Measurements from ENCODE around the gene SSTR5.

The SSTR5 gene

DNA sequence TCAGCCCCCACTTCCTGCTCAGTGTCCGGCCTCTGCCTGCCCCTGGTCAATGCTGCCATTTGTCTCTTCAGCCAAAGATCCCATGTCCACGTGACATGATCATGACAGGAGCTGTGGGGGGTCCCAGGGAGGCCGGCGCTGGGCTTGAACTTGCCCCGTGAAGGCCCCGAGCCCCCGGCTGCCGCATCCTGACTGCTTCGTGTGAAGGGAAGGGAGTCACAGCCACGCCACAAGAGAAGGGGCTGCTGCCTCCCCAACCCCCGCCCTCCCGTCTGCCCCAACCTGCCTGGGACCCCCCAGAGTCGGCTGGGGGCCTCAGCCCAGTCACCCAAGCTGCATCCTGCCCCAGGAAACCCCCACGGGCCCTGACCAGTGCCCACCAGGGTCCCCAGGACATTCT is 14.3 kb upstream of the SSTR5 start:
- Histone ChIP-seq H3K9me3 (ENCODE audit: severe bottlenecking) (no peaks in the 10 kb centered on the region), H3K27me3 (ENCODE audit: insufficient read depth, poor library complexity, severe bottlenecking) (peaks cover 5% of the 10 kb centered on the region), H3K36me3 (ENCODE audit: low read depth) (no peaks in the 10 kb centered on the region), H3K27ac (ENCODE audit: poor library complexity, severe bottlenecking) (no peak overlapping the region), H3K4me3 (ENCODE audit: severe bottlenecking) (no peak overlapping the region), H3K4me1 (ENCODE audit: insufficient read depth, poor library complexity, severe bottlenecking) (no peaks in the 10 kb centered on the region)
- DNase-seq (ENCODE audit: low spot score) (no peak), ATAC-seq (ENCODE audit: low read depth) (no peak)
- TF ChIP-seq, protein P1, sequence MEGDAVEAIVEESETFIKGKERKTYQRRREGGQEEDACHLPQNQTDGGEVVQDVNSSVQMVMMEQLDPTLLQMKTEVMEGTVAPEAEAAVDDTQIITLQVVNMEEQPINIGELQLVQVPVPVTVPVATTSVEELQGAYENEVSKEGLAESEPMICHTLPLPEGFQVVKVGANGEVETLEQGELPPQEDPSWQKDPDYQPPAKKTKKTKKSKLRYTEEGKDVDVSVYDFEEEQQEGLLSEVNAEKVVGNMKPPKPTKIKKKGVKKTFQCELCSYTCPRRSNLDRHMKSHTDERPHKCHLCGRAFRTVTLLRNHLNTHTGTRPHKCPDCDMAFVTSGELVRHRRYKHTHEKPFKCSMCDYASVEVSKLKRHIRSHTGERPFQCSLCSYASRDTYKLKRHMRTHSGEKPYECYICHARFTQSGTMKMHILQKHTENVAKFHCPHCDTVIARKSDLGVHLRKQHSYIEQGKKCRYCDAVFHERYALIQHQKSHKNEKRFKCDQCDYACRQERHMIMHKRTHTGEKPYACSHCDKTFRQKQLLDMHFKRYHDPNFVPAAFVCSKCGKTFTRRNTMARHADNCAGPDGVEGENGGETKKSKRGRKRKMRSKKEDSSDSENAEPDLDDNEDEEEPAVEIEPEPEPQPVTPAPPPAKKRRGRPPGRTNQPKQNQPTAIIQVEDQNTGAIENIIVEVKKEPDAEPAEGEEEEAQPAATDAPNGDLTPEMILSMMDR (IDR thresholded peaks at IDR 0.05; ENCODE audit: poor library complexity, severe bottlenecking), result no peak

DNA sequence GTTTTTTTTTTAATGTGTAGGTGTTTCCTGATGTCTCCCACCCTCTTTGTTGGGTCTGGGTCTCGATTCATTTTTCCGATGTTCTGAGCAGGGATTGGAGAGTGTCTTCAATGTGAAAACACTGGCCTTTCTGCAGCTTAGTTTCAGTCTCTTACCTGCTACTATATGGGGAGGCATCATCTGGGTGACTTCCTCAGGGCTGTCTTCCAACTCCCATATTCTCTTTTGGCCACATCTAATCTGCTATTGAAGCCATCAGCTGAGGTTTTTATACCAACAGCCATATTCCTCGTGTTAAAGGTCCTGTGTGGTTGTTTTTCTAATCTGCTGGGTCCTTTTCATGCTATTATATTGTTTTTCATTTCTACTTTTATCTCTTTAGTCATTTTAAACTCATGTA is 13.2 kb upstream of the SSTR5 start:
- H3K4me1 ChIP-seq (ENCODE audit: insufficient read depth, poor library complexity, severe bottlenecking), result no peaks in the 10 kb centered on the region
- no peaks in the 10 kb centered on the region for H3K36me3 ChIP-seq (ENCODE audit: low read depth)
- DNase-seq (ENCODE audit: low spot score), result no peak
- TF ChIP-seq, protein P1 (IDR thresholded peaks at IDR 0.05; ENCODE audit: poor library complexity, severe bottlenecking), result no peak
- H3K9me3 ChIP-seq (ENCODE audit: severe bottlenecking), result no peaks in the 10 kb centered on the region
- ATAC-seq (ENCODE audit: low read depth), result no peak
- H3K27me3 ChIP-seq (ENCODE audit: insufficient read depth, poor library complexity, severe bottlenecking), result peaks cover 16% of the 10 kb centered on the region
- H3K27ac ChIP-seq (ENCODE audit: poor library complexity, severe bottlenecking), result no peak overlapping the region
- no peak overlapping the region for H3K4me3 ChIP-seq (ENCODE audit: severe bottlenecking)

DNA sequence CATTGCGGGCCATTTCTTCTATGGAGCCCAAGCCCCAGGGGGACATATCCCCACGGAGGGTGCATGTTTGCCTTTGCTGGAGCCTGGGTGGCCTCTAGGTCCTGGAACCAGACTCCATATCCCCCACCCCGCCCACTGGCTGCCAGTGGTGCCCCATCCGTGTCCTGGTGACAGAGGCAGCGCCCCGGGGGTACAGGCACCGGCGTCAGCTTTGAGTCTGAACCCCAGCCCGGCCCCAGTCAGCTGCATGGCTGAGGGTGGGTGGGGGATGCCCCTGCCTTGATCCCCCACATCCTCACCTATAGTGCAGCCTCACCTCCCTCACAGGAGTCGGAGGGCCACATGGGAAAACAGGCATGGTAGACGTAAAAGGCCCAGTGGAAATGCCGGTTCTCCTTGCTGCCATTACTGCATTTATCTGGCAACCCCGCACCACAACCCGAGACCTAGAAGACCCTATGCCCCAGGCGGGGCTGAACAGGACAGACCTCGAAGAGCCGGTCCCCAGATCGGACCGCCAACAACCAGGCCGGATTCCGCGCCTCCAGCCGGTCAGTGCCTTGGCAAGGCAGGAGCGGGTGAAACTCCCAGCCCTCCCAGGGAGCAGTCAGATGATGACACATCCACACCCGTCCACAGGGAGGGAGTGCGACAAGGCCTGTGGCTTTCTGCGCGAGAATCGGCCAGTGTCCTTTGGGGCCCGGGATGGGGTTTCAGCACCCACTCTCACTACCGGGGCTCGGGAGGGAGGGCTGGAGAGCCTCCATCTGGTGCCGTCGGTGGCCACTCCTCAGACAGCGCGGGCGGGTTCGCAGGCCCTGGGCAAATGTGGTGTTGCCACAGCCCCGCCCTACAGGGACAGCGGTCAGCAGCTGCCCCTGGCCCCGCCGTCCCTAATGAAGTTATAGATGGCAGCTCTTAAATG is 11.9 kb upstream of the SSTR5 start:
- TF ChIP-seq, protein P1 (IDR thresholded peaks at IDR 0.05; ENCODE audit: poor library complexity, severe bottlenecking), result no peak
- ATAC-seq (ENCODE audit: low read depth) (no peak), DNase-seq (ENCODE audit: low spot score) (no peak)
- H3K27me3 ChIP-seq (ENCODE audit: insufficient read depth, poor library complexity, severe bottlenecking), result peaks cover 30% of the 10 kb centered on the region
- H3K4me3 ChIP-seq (ENCODE audit: severe bottlenecking), result no peak overlapping the region
- H3K9me3 ChIP-seq (ENCODE audit: severe bottlenecking), result no peaks in the 10 kb centered on the region
- H3K27ac ChIP-seq (ENCODE audit: poor library complexity, severe bottlenecking), result no peak overlapping the region
- H3K4me1 ChIP-seq (ENCODE audit: insufficient read depth, poor library complexity, severe bottlenecking), result no peaks in the 10 kb centered on the region
- H3K36me3 ChIP-seq (ENCODE audit: low read depth), result no peaks in the 10 kb centered on the region

DNA sequence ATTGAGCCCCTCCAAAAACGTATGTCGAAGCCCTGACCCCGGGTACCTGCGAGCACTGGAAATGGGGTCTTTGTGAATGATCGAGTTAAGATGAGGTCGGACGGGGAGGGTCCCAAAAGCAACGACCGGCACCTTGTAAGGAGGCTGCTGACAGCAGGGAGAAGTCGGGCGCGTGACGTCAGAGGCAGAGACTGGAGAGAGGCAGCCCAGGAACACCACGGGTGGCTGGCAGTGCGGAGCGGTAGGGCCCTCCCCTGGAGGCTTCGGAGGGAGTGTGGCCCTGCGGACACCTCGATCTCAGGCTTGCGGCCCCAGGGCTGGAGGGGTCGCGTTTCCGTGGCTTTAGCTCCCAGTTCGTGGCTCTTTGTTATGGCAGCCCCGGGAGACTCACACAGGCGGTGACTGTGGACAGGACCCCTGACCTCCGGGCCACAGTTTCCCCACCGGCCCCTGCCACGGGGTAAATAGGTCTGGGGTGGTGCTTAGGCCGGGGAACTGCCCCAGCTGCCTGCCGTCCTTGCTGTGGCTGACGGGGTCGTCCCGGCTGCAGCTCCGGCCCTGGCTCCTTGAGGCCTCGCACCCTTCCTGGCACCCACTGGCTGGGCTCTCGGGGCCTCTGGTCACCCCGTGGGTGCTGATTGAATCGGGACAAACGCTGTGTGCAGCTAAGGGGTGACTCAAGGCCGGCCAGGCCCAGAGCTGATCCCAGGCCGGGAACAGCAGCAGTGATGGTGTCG is 10.6 kb upstream of the SSTR5 start:
- no peaks in the 10 kb centered on the region for H3K36me3 ChIP-seq (ENCODE audit: low read depth)
- no peak overlapping the region for H3K4me3 ChIP-seq (ENCODE audit: severe bottlenecking)
- DNase-seq (ENCODE audit: low spot score) (no peak), ATAC-seq (ENCODE audit: low read depth) (no peak)
- H3K4me1 ChIP-seq (ENCODE audit: insufficient read depth, poor library complexity, severe bottlenecking), result no peaks in the 10 kb centered on the region
- no peaks in the 10 kb centered on the region for H3K9me3 ChIP-seq (ENCODE audit: severe bottlenecking)
- TF ChIP-seq, protein P1 (IDR thresholded peaks at IDR 0.05; ENCODE audit: poor library complexity, severe bottlenecking), result no peak
- H3K27ac ChIP-seq (ENCODE audit: poor library complexity, severe bottlenecking), result no peak overlapping the region
- H3K27me3 ChIP-seq (ENCODE audit: insufficient read depth, poor library complexity, severe bottlenecking), result peaks cover 42% of the 10 kb centered on the region
